ENCODE data around the gene CHD5. TPM values are rescaled to one million over a fixed set of nuclear protein-coding genes. Genes with fewer than 3 reads are reported as not detected.

Gene CHD5
- total RNA-seq, 4 donors from 2014 or later, result 0.14 to 1.6 (median 1.2) TPM

GRCh38 chr1:6070450-6070974, 109.6 kb downstream of the CHD5 start:
- H3K4me3 ChIP-seq, result no peak overlapping the region
- no peaks in the 10 kb centered on the region for H3K9me3 ChIP-seq
- no peaks in the 10 kb centered on the region for H3K36me3 ChIP-seq
- 50 to 86% methylated on average over 1 to 9 of the region's 9 CpGs for WGBS, 2 donors (ENCODE audit: low coverage in 1 of 2)
- DNase-seq, result no peak
- no peak overlapping the region for H3K27ac ChIP-seq
- TF ChIP-seq EP300 (IDR thresholded peaks at IDR 0.05; ENCODE audit: low read depth) (no peak), POLR2A (IDR thresholded peaks at IDR 0.05) (no peak), POLR2AphosphoS5 (IDR thresholded peaks at IDR 0.05) (no peak)
- TF ChIP-seq, protein P1, sequence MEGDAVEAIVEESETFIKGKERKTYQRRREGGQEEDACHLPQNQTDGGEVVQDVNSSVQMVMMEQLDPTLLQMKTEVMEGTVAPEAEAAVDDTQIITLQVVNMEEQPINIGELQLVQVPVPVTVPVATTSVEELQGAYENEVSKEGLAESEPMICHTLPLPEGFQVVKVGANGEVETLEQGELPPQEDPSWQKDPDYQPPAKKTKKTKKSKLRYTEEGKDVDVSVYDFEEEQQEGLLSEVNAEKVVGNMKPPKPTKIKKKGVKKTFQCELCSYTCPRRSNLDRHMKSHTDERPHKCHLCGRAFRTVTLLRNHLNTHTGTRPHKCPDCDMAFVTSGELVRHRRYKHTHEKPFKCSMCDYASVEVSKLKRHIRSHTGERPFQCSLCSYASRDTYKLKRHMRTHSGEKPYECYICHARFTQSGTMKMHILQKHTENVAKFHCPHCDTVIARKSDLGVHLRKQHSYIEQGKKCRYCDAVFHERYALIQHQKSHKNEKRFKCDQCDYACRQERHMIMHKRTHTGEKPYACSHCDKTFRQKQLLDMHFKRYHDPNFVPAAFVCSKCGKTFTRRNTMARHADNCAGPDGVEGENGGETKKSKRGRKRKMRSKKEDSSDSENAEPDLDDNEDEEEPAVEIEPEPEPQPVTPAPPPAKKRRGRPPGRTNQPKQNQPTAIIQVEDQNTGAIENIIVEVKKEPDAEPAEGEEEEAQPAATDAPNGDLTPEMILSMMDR (IDR thresholded peaks at IDR 0.05), result no peak
- intact Hi-C loops (cut with DNase I; ENCODE audit: low total_unique reads), result no loop called here
- H3K4me1 ChIP-seq, result no peaks in the 10 kb centered on the region
- H3K27me3 ChIP-seq, result no peaks in the 10 kb centered on the region
- in situ Hi-C loops (cut with MboI; ENCODE audit: low pct_ligation_motif_present in 1 of 4, low pct_unique_long_range_greater_than_20kb in 1 of 4, low sequenced_read_pairs in 3 of 4), result no loop called here

- Histone ChIP-seq H3K27ac (no peak overlapping the region), H3K9me3 (no peaks in the 10 kb centered on the region), H3K27me3 (no peaks in the 10 kb centered on the region), H3K4me3 (no peak overlapping the region), H3K4me1 (no peaks in the 10 kb centered on the region), H3K36me3 (no peaks in the 10 kb centered on the region)
- intact Hi-C loops (cut with DNase I; ENCODE audit: low total_unique reads), result no loop called here
- no peak for DNase-seq
- TF ChIP-seq POLR2A (IDR thresholded peaks at IDR 0.05), result no peak
- no peak for TF ChIP-seq POLR2AphosphoS5 (IDR thresholded peaks at IDR 0.05)
- TF ChIP-seq, protein P1 (IDR thresholded peaks at IDR 0.05), result no peak
- no peak for TF ChIP-seq EP300 (IDR thresholded peaks at IDR 0.05; ENCODE audit: low read depth)
- in situ Hi-C loops (cut with MboI; ENCODE audit: low pct_ligation_motif_present in 1 of 4, low pct_unique_long_range_greater_than_20kb in 1 of 4, low sequenced_read_pairs in 3 of 4), result no loop called here
- 85% methylated on average over 9 to 14 of the region's 14 CpGs for WGBS, 2 donors (ENCODE audit: low coverage in 1 of 2)
Observed at GRCh38 chr1:6069573-6069972, 110.5 kb downstream of the CHD5 start.

- no peaks in the 10 kb centered on the region for H3K9me3 ChIP-seq
- in situ Hi-C loops (cut with MboI; ENCODE audit: low pct_ligation_motif_present in 1 of 4, low pct_unique_long_range_greater_than_20kb in 1 of 4, low sequenced_read_pairs in 3 of 4), result no loop called here
Observed at GRCh38 chr1:6068932-6069331, 111.2 kb downstream of the CHD5 start.

DNA sequence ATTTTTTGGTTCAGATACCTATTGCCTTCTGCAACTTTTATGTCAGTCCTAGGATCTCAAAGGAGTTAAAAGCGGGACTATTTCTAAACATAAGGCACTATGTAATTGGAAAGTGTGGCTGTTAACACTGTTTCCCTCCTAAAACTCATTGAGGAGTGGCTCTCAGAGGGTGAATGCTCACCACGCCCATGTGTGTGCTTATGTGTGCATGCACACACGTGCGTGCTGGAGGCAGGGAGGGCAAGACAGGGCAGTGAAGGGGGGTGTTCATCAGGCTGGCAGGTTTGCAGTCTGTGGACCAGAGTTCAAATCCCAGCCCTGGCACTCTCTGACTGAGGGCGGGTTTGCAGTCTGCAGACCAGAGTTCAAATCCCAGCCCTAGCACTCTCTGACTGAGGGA, 112.0 kb downstream of the CHD5 start:
- no peak for DNase-seq
- H3K4me3 ChIP-seq, result no peak overlapping the region
- no peaks in the 10 kb centered on the region for H3K9me3 ChIP-seq
- intact Hi-C loops (cut with DNase I; ENCODE audit: low total_unique reads) (no loop called here), in situ Hi-C loops (cut with MboI; ENCODE audit: low pct_ligation_motif_present in 1 of 4, low pct_unique_long_range_greater_than_20kb in 1 of 4, low sequenced_read_pairs in 3 of 4) (no loop called here)
- H3K4me1 ChIP-seq, result no peaks in the 10 kb centered on the region
- 76% methylated on average over 5 of the region's 5 CpGs; no CpG with 5 or more reads in 1 of the 2 donors for WGBS, 2 donors (ENCODE audit: low coverage in 1 of 2)
- H3K36me3 ChIP-seq, result no peaks in the 10 kb centered on the region
- H3K27ac ChIP-seq, result no peak overlapping the region
- TF ChIP-seq POLR2AphosphoS5 (IDR thresholded peaks at IDR 0.05), result no peak
- TF ChIP-seq, protein P1 (IDR thresholded peaks at IDR 0.05), result no peak
- TF ChIP-seq POLR2A (IDR thresholded peaks at IDR 0.05), result no peak
- TF ChIP-seq EP300 (IDR thresholded peaks at IDR 0.05; ENCODE audit: low read depth), result no peak
- H3K27me3 ChIP-seq, result no peaks in the 10 kb centered on the region

More at GRCh38 chr1:6068932-6069331, 111.2 kb downstream of the CHD5 start:
- no peak overlapping the region for H3K27ac ChIP-seq
- H3K4me1 ChIP-seq, result no peaks in the 10 kb centered on the region
- 75% methylated on average over 8 of the region's 9 CpGs; no CpG with 5 or more reads in 1 of the 2 donors for WGBS, 2 donors (ENCODE audit: low coverage in 1 of 2)
- intact Hi-C loops (cut with DNase I; ENCODE audit: low total_unique reads), result no loop called here
- no peak overlapping the region for H3K4me3 ChIP-seq
- TF ChIP-seq POLR2A (IDR thresholded peaks at IDR 0.05), result no peak
- TF ChIP-seq POLR2AphosphoS5 (IDR thresholded peaks at IDR 0.05), result no peak
- TF ChIP-seq, protein P1 (IDR thresholded peaks at IDR 0.05), result no peak
- no peak for TF ChIP-seq EP300 (IDR thresholded peaks at IDR 0.05; ENCODE audit: low read depth)
- DNase-seq, result no peak
- H3K36me3 ChIP-seq, result no peaks in the 10 kb centered on the region
- no peaks in the 10 kb centered on the region for H3K27me3 ChIP-seq
